NOMO-1 treated with DMSO at 0.1 percent for 48 hours (cell line): ENCODE measurements around the gene TMUB1.

Experiments
- DNase-seq: peaks from one replicate; lab custom pipeline; 2025; ENCODE audit not compliant: unreplicated experiment; lab: John Stamatoyannopoulos, UW

Gene TMUB1

GRCh38 chr7:151086802-151087244, 3.5 kb upstream of the TMUB1 start:
- no peak for DNase-seq

- peak; percentile 29 for DNase-seq
Measured at GRCh38 chr7:151085691-151086620, 2.7 kb upstream of the TMUB1 start, which contains the start of gene AGAP3. AGAP3 (plus strand) TSS chr7:151086475; CDS start chr7:151086742, 267 bp downstream.

- no peak for DNase-seq
Measured at GRCh38 chr7:151085329-151085690, 2.0 kb upstream of the TMUB1 start.

GRCh38 chr7:151083824-151084160, 499 bp upstream of the TMUB1 start:
- no peak for DNase-seq

- DNase-seq: no peak
Measured at GRCh38 chr7:151082141-151083070, 887 bp downstream of the TMUB1 start.

GRCh38 chr7:151081170-151082101, 1.9 kb downstream of the TMUB1 start:
- DNase-seq: no peak

- DNase-seq: peak; percentile 69
Measured at GRCh38 chr7:151080522-151081169, 2.6 kb downstream of the TMUB1 start, which contains the start of gene FASTK. FASTK (minus strand) TSS chr7:151080809; CDS start chr7:151080766, 43 bp downstream.

- DNase-seq: no peak
Measured at GRCh38 chr7:151080067-151080521, 3.2 kb downstream of the TMUB1 start.

- DNase-seq: no peak
Measured at GRCh38 chr7:151079199-151079910, 3.9 kb downstream of the TMUB1 start.

GRCh38 chr7:151078233-151079040, 4.9 kb downstream of the TMUB1 start:
- no peak for DNase-seq

GRCh38 chr7:151077705-151078232, 5.5 kb downstream of the TMUB1 start:
- DNase-seq: no peak

GRCh38 chr7:151076863-151077704, 6.2 kb downstream of the TMUB1 start:
- no peak for DNase-seq

GRCh38 chr7:151075978-151076426, 7.3 kb downstream of the TMUB1 start:
- DNase-seq: no peak

- no peak for DNase-seq
Measured at GRCh38 chr7:151075662-151075971, 7.7 kb downstream of the TMUB1 start.

GRCh38 chr7:151074817-151075661, 8.3 kb downstream of the TMUB1 start:
- DNase-seq: no peak

- no peak for DNase-seq
Measured at GRCh38 chr7:151073990-151074389, 9.3 kb downstream of the TMUB1 start.
